Measurements from ENCODE around the gene ANP32B. TPM values are rescaled to one million over a fixed set of nuclear protein-coding genes. Genes with fewer than 3 reads are reported as not detected.

ANP32B gene
- total RNA-seq, 1 donor, result 12.1 TPM

- DNase-seq (ENCODE audit: low read depth in 2 of 3, low spot score in 2 of 3), result no peak
Observed at GRCh38 chr9:98021306-98022040, 38.3 kb downstream of the ANP32B start.

- no peak for DNase-seq (ENCODE audit: low read depth in 2 of 3, low spot score in 2 of 3)
Observed at GRCh38 chr9:98022447-98022846, 39.3 kb downstream of the ANP32B start.

- no peak for DNase-seq (ENCODE audit: low read depth in 2 of 3, low spot score in 2 of 3)
Observed at GRCh38 chr9:98024702-98025101, 41.6 kb downstream of the ANP32B start.

GRCh38 chr9:98031169-98031568, 48.0 kb downstream of the ANP32B start:
- no peak for DNase-seq (ENCODE audit: low read depth in 2 of 3, low spot score in 2 of 3)

GRCh38 chr9:98031935-98032334, 48.8 kb downstream of the ANP32B start:
- DNase-seq (ENCODE audit: low read depth in 2 of 3, low spot score in 2 of 3), result no peak

GRCh38 chr9:98034593-98035546, 51.7 kb downstream of the ANP32B start:
- peak; percentile 84 to 93 (median 88) for DNase-seq (ENCODE audit: low read depth in 2 of 3, low spot score in 2 of 3)

GRCh38 chr9:98037357-98037756, 54.2 kb downstream of the ANP32B start:
- peak in 1 of 3 donors; percentile 66 for DNase-seq (ENCODE audit: low read depth in 2 of 3, low spot score in 2 of 3)

GRCh38 chr9:98038958-98039357, 55.8 kb downstream of the ANP32B start:
- peak in 1 of 3 donors; percentile 8 for DNase-seq (ENCODE audit: low read depth in 2 of 3, low spot score in 2 of 3)

- DNase-seq (ENCODE audit: low read depth in 2 of 3, low spot score in 2 of 3), result no peak
Observed at GRCh38 chr9:98039607-98040017, 56.5 kb downstream of the ANP32B start.

GRCh38 chr9:98040212-98040611, 57.1 kb downstream of the ANP32B start:
- DNase-seq (ENCODE audit: low read depth in 2 of 3, low spot score in 2 of 3), result no peak

- no peak for DNase-seq (ENCODE audit: low read depth in 2 of 3, low spot score in 2 of 3)
Observed at GRCh38 chr9:98043915-98044314, 60.8 kb downstream of the ANP32B start.

GRCh38 chr9:98045234-98046179, 62.4 kb downstream of the ANP32B start:
- peak; percentile 38 to 90 (median 82) for DNase-seq (ENCODE audit: low read depth in 2 of 3, low spot score in 2 of 3)

- DNase-seq (ENCODE audit: low read depth in 2 of 3, low spot score in 2 of 3), result no peak
Observed at GRCh38 chr9:98046180-98046543, 63.0 kb downstream of the ANP32B start.

GRCh38 chr9:98047002-98047401, 63.9 kb downstream of the ANP32B start:
- no peak for DNase-seq (ENCODE audit: low read depth in 2 of 3, low spot score in 2 of 3)

- DNase-seq (ENCODE audit: low read depth in 2 of 3, low spot score in 2 of 3), result peak in 2 of 3 donors; percentile 55 to 79
Observed at GRCh38 chr9:98049288-98050072, 66.3 kb downstream of the ANP32B start.

GRCh38 chr9:98050351-98050750, 67.2 kb downstream of the ANP32B start:
- no peak for DNase-seq (ENCODE audit: low read depth in 2 of 3, low spot score in 2 of 3)

- DNase-seq (ENCODE audit: low read depth in 2 of 3, low spot score in 2 of 3), result no peak
Observed at GRCh38 chr9:98054376-98054951, 71.3 kb downstream of the ANP32B start.

- DNase-seq (ENCODE audit: low read depth in 2 of 3, low spot score in 2 of 3), result peak; percentile 66 to 92 (median 87)
Observed at GRCh38 chr9:98056269-98057137, 73.4 kb downstream of the ANP32B start, which contains the start of gene NANS. TSS of gene NANS (plus strand) at chr9:98056732. CDS start at chr9:98056809, 77 bp downstream.

All from hematopoietic multipotent progenitor cell (in vitro differentiated cells).